Ecto neural progenitor cell (in vitro differentiated cells): ENCODE results near the gene GLP1R.
"Not testable (repeated sequence)": the region's sequence is repeated elsewhere in the genome, so short reads cannot be mapped to it uniquely, and the experiment has no call there.

Experiments
- DNase-seq: peaks from one replicate; pipeline ENCODE4 v3.0.0-alpha.2; 2018; ENCODE audit warnings: low spot score

The GLP1R gene

DNA sequence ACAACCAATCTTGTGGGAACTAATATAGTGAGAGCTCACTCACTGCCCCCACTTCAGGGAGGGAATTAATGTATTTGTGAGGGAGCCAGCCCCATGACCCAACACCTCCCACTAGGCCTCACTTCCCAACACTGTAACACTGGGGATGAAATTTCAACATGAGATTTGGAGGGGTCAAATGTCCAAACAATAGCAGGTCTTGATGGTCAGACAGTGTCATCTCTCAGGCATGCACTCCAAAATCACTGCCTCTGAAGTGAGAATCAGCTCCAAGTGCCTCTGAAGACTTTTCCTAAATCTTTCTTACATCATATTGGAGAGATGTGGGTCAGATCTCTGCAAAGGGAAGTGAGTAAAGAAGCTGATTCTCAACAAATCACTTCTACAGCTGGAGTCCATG, 80.3 kb downstream of the GLP1R start:
- DNase-seq = no peak

DNA sequence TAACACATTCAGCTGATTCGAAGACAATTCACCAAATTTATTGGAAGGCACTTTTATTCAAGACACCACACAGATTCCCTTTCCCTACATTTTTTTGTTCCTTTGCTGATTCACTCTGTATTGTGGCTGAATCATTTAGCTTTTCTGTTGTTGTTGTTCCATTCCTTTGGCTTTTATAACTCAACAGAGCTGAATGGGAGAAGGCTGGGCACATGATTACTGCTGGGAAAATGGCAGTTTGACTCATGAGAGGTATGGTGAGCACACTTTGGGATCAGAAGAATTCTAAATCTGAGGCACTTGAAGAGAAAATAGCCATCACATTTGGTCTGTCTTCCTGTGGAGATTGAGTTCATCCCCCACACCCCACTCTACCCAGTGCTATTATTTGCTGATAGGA, 82.1 kb downstream of the GLP1R start:
- no peak for DNase-seq

DNA sequence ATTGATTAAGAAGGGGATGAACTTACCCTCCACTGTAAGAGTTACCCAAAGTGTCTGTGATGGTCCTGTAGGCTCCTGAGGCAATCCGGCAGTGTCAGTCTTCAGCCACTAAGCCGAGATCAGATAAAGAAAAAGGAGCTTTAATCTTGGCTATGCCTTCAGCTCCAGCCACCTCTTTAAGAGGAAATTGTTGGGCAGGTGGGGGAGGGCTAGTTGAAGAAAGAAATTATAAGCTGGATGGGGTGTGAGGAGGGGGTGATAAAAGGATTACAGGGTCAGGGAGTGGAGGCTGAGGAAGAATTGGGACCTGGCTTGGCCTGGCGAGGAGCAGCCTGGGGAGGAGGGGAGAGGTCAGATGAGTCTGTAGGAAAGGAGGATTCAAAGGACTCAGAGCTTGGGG, 86.2 kb downstream of the GLP1R start:
- DNase-seq = not testable (repeated sequence)

DNA sequence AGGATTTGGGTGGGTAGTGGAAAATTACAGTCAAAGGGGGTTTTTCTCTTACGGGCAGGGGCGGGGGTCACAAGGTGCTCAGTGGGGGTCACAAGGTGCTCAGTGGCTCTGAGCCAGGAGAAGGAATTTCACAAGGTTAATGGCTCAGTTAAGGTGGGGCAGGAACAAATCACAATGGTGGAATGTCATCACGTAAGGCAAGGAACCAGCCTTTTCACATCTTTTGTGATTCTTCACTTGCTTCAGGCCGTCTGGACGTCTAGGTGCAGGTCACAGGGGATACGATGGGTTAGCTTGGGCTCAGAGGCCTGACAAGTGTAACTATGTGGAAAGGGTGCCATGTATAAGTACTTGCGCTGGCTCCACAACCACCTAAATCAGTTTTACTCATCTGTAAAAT, 87.6 kb downstream of the GLP1R start:
- not testable (repeated sequence) for DNase-seq

DNA sequence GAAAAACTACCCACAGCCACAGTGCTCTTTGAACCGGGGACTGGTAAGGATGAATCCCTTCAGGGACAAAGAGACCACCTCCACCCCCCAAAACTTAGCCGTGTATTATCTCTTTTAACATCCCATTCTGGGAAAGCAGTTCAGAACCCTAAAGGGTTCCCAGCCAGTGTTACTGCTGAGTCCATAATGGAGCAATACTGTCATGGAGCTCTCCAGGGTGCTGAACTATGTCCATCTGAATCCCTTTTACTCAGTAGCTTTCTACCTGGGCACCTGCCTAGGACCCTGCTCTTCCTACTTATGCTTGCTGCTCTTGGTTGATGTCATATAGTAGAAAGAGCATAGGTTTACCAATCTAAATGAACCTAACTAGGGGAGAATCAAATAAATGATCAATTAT, 88.7 kb downstream of the GLP1R start:
- peak; percentile 63 for DNase-seq
